Measurements from ENCODE around the gene MAP2K5.

The MAP2K5 gene

GRCh38 chr15:67812241-67812644, 269.7 kb downstream of the MAP2K5 start:
- no peak for DNase-seq
- Histone ChIP-seq H3K36me3 (no peaks in the 10 kb centered on the region), H3K27ac (no peak overlapping the region), H3K4me3 (ENCODE audit: low read depth, low read length) (no peak overlapping the region), H3K9me3 (ENCODE audit: severe bottlenecking) (peaks cover 3% of the 10 kb centered on the region), H3K27me3 (ENCODE audit: insufficient read depth, low read depth, severe bottlenecking) (no peaks in the 10 kb centered on the region)
- TF ChIP-seq, protein P1, sequence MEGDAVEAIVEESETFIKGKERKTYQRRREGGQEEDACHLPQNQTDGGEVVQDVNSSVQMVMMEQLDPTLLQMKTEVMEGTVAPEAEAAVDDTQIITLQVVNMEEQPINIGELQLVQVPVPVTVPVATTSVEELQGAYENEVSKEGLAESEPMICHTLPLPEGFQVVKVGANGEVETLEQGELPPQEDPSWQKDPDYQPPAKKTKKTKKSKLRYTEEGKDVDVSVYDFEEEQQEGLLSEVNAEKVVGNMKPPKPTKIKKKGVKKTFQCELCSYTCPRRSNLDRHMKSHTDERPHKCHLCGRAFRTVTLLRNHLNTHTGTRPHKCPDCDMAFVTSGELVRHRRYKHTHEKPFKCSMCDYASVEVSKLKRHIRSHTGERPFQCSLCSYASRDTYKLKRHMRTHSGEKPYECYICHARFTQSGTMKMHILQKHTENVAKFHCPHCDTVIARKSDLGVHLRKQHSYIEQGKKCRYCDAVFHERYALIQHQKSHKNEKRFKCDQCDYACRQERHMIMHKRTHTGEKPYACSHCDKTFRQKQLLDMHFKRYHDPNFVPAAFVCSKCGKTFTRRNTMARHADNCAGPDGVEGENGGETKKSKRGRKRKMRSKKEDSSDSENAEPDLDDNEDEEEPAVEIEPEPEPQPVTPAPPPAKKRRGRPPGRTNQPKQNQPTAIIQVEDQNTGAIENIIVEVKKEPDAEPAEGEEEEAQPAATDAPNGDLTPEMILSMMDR (IDR thresholded peaks at IDR 0.05; ENCODE audit: low read depth, low read length) = no peak

GRCh38 chr15:67813104-67813634, 270.7 kb downstream of the MAP2K5 start:
- Histone ChIP-seq H3K4me3 (ENCODE audit: low read depth, low read length) (no peak overlapping the region), H3K27ac (no peak overlapping the region), H3K27me3 (ENCODE audit: insufficient read depth, low read depth, severe bottlenecking) (no peaks in the 10 kb centered on the region), H3K36me3 (no peaks in the 10 kb centered on the region), H3K9me3 (ENCODE audit: severe bottlenecking) (peaks cover 3% of the 10 kb centered on the region)
- no peak for DNase-seq
- TF ChIP-seq, protein P1 (IDR thresholded peaks at IDR 0.05; ENCODE audit: low read depth, low read length) = no peak

- no peak overlapping the region for H3K27ac ChIP-seq
- no peaks in the 10 kb centered on the region for H3K36me3 ChIP-seq
- TF ChIP-seq, protein P1 (IDR thresholded peaks at IDR 0.05; ENCODE audit: low read depth, low read length) = no peak
- H3K9me3 ChIP-seq (ENCODE audit: severe bottlenecking) = peaks cover 3% of the 10 kb centered on the region
- no peak overlapping the region for H3K4me3 ChIP-seq (ENCODE audit: low read depth, low read length)
- no peak for DNase-seq
- H3K27me3 ChIP-seq (ENCODE audit: insufficient read depth, low read depth, severe bottlenecking) = no peaks in the 10 kb centered on the region
Measured at GRCh38 chr15:67815036-67815592, 272.6 kb downstream of the MAP2K5 start.

GRCh38 chr15:67816668-67817067, 274.2 kb downstream of the MAP2K5 start:
- no peak for DNase-seq
- Histone ChIP-seq H3K9me3 (ENCODE audit: severe bottlenecking) (peaks cover 3% of the 10 kb centered on the region), H3K4me3 (ENCODE audit: low read depth, low read length) (no peak overlapping the region), H3K27ac (no peak overlapping the region), H3K27me3 (ENCODE audit: insufficient read depth, low read depth, severe bottlenecking) (peaks cover 13% of the 10 kb centered on the region), H3K36me3 (no peaks in the 10 kb centered on the region)
- TF ChIP-seq, protein P1 (IDR thresholded peaks at IDR 0.05; ENCODE audit: low read depth, low read length) = no peak

GRCh38 chr15:67818464-67818863, 276.0 kb downstream of the MAP2K5 start:
- Histone ChIP-seq H3K4me3 (ENCODE audit: low read depth, low read length) (no peak overlapping the region), H3K27me3 (ENCODE audit: insufficient read depth, low read depth, severe bottlenecking) (peaks cover 27% of the 10 kb centered on the region), H3K27ac (no peak overlapping the region), H3K9me3 (ENCODE audit: severe bottlenecking) (peaks cover 3% of the 10 kb centered on the region), H3K36me3 (no peaks in the 10 kb centered on the region)
- no peak for DNase-seq
- TF ChIP-seq, protein P1 (IDR thresholded peaks at IDR 0.05; ENCODE audit: low read depth, low read length) = no peak

DNA sequence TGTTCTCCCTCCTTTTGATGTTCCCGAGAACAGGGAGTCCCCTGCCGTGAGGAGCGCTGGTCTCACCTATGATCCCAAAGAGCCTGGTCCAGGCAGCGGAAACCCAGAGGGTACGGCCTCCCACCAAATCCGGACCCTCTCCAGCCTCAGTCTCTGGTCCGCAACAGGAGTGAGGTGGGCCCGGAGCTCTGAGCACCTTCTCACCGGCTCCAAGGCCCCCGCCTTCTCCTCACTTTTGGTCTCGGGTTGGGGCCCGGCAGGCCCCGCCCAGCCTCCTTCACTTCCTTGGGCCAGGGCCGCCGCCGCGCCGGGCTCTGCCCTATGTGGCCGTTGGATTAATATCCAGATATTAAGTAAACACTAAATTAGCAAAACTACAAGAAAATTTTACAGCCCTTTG, 277.1 kb downstream of the MAP2K5 start:
- no peaks in the 10 kb centered on the region for H3K36me3 ChIP-seq
- H3K27ac ChIP-seq = no peak overlapping the region
- TF ChIP-seq, protein P1 (IDR thresholded peaks at IDR 0.05; ENCODE audit: low read depth, low read length) = no peak
- no peak overlapping the region for H3K4me3 ChIP-seq (ENCODE audit: low read depth, low read length)
- DNase-seq = no peak
- peaks cover 38% of the 10 kb centered on the region for H3K27me3 ChIP-seq (ENCODE audit: insufficient read depth, low read depth, severe bottlenecking)
- peaks cover 3% of the 10 kb centered on the region for H3K9me3 ChIP-seq (ENCODE audit: severe bottlenecking)
